Stimulated activated CD8-positive, alpha-beta memory T cell treated with anti-CD3 and anti-CD28 coated beads, Interleukin-15, amount 100 ng/mL, for 48 hours (primary cell): Measurements from ENCODE around the gene LLGL1.
A peak's percentile ranks its signal among the peaks of the same experiment; 100 is the strongest.

Experiments used
- DNase-seq, 2 donors: peaks; one replicate each; pipeline ENCODE4 v3.0.0-alpha.2; 2020; ENCODE audit warnings: low read depth in 2 of 2

Gene LLGL1

DNA sequence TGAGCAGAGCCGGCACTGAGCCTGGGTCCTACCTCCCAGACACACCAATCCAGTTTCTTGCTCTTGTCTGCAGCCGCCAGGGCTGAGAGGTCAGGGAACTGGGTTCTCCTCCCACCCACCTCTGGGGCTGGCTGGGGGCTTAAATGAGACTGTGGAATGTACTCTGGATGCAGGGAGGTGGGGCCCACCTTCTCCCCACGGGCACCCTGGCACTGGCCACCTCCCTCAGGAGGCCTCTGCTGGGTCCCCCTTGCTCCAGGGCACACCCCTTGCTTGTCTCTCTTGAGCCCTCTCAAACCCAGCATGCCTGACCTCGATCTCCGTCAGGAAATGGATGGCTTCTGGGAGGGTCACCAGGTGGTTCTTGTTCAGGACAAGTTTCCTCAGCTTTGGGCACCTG is 26.7 kb downstream of the LLGL1 start:
- DNase-seq: no peak

GRCh38 chr17:18253187-18253884 is 27.9 kb downstream of the LLGL1 start:
- DNase-seq: no peak

- no peak for DNase-seq
Observed at GRCh38 chr17:18253947-18254821, 28.7 kb downstream of the LLGL1 start.

- DNase-seq: no peak
Observed at GRCh38 chr17:18254888-18255649, 29.6 kb downstream of the LLGL1 start.

DNA sequence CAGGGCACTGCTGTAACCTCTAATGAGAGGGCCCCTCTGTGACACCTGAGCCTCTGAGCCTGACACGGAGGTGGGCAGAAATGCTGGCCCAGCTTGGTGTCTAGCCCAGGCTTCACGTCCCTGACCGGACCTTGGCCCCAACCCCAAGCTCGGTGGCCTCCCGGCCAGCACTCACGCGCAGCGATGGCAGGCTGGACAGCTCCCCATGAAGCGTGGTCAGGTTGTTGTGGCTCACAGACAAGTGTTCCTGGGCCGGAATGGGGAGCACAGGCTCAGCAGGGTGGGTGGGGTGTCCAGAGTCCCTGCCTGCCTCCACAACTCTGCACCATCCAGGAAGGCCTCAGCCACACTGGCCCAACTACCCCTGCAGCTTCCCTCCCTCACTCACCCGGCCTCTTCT is 30.9 kb downstream of the LLGL1 start:
- no peak for DNase-seq

- no peak for DNase-seq
Observed at GRCh38 chr17:18256776-18257175, 31.3 kb downstream of the LLGL1 start.

DNA sequence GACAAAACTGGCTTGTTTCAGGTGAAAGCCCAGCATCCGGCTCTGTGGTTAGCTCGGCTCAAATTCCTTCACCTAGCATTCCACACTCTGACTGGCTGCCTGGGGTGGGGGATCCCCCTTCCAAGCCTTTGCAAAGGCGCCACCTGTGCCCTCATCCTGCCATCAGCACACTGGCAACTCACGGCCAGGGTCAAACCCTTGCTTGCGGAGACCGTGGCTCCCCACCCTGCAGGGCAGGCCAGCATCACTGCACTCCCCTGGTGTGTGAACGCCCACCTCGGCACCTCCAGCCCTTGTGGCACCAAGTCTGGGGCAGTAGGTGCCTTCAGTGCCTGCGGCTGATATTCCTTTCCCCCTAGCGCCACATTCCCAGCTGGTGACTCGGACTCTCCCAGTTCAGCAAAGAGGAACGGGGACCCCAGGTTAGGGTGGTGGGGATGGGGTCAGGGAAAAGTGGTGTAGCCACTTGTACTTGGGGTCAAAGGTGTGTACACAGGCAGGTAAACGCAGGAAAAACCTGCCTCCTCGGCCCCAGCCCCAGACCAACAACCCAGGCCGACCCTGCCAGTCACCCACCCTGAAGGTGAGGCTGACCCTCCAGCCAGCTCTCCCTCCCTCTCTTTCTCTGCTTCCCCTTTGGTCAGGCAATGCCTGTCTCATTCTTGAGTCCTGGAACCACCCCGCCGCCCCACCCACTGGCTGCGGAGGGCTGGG is 32.0 kb downstream of the LLGL1 start:
- no peak for DNase-seq

DNA sequence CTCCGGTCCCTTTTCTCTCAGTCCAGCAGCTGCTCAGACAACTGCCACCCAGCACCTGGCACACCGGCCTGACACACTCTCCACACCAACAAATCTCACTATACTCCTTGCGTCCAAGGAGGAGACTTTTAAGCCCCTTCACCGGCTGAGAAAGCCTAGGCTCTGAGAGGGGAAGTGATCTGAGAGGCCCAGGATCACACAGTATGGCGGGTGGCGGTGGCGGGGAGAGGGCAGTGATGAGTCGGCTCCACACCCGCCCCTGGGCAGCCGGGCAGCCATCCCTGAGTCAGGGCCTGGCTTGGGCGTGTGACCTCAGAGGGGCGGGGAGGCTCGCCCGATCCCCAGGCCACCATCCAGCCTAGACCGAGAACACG is 32.5 kb downstream of the LLGL1 start:
- DNase-seq: peak; percentile 25 to 37

GRCh38 chr17:18258356-18259038 is 33.1 kb downstream of the LLGL1 start, which contains the start of gene FLII:
Gene FLII (minus strand): TSS chr17:18258738. CDS start chr17:18258690, 48 bp downstream.
- DNase-seq: peak in 1 of 2 donors; percentile 31

DNA sequence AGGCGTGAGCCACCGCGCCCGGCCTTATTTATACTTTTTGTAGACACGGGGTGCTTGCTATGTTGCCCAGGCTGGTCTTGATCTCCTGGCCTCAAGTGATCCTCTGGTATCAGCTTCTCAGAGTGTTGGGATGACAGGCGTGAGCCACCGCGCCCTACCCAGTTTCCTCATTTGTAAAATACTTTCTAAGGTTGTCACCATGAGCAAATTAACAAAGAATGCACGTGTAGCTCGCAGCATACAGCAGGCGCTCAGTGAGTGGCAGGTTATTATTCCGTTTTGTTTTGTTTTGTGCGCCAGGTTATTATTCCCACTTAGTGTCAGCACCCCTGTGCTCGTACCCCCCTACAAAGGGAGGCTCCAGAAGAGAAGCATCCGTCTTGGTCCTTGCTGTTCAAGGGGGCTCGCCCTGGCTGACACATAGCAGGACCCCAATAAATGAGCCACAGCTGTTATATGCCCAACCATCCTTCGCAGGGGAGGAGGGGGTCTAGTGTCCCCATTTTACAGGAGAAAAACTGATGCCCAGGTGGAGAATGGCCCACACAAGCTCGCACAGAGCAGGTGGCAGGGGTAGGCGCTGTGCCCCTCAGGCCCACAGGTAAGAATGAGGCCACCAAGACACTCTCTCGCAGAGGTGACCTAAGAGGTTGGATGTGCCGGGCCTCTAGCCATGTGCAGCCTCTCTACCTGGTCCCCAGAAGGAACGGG is 34.3 kb downstream of the LLGL1 start:
- no peak for DNase-seq

- peak; percentile 91 to 93 for DNase-seq
Observed at GRCh38 chr17:18260332-18261145, 35.1 kb downstream of the LLGL1 start, which contains the start of gene MIEF2. Gene MIEF2 (plus strand): TSS chr17:18260662. CDS start chr17:18262721, 2,059 bp downstream.

- DNase-seq: peak in 1 of 2 donors; percentile 28
Observed at GRCh38 chr17:18261146-18261515, 35.7 kb downstream of the LLGL1 start.

DNA sequence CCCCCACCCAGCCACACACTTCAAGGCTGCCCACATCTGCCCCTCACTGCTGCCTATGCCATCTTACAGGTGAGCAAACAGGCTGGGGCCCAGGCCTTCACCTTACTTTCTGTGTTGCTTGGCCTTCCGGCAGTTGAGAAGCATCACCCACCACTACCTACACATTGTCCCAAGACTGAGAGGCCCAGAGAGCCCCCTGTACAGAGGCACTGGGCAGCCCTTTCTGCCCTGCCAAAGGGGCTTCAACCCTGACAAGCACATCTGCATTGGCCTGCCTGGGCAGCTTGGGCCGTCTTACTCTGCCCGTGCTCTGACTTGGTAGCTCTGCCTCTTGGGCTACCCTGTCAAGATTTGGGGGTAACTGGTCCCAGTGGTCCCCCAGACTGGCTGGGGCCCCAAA is 36.2 kb downstream of the LLGL1 start:
- DNase-seq: no peak

GRCh38 chr17:18262111-18262510 is 36.7 kb downstream of the LLGL1 start:
- no peak for DNase-seq

DNA sequence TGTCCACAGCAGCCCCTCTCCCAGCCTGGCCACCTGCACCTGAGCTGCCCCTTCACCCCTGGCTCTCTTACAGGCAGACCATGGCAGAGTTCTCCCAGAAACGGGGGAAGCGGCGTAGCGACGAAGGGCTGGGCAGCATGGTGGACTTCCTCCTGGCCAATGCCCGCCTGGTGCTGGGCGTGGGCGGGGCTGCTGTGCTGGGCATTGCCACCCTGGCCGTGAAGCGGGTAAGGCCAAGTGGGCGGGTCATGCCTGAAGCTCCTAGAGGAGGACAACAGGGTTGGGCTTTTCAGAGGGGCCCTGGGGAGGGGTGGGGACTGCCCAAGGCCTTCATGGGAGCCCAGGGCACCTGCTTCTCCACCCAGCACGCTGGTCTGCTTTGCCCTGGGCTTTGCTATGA is 37.2 kb downstream of the LLGL1 start:
- DNase-seq: no peak

DNA sequence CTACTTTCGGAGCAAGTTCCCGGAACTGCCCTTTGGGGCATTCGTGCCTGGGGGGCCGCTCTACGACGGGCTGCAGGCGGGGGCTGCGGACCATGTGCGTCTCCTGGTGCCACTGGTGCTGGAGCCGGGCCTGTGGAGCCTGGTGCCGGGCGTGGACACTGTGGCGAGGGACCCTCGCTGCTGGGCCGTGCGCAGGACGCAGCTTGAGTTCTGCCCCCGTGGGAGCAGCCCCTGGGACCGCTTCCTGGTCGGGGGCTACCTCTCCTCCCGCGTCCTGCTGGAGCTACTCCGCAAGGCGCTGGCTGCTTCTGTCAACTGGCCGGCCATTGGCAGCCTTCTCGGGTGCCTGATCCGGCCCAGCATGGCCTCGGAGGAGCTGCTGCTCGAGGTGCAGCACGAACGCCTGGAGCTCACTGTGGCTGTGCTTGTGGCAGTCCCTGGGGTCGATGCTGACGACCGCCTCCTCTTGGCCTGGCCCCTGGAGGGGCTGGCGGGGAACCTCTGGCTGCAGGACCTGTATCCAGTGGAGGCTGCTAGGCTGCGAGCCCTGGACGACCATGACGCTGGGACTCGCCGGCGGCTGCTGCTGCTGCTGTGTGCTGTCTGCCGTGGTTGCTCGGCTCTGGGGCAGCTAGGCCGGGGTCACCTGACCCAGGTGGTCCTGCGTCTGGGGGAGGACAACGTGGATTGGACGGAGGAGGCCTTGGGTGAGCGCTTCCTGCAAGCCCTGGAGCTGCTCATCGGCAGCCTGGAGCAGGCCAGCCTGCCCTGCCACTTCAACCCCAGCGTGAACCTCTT is 38.6 kb downstream of the LLGL1 start:
- DNase-seq: no peak

DNA sequence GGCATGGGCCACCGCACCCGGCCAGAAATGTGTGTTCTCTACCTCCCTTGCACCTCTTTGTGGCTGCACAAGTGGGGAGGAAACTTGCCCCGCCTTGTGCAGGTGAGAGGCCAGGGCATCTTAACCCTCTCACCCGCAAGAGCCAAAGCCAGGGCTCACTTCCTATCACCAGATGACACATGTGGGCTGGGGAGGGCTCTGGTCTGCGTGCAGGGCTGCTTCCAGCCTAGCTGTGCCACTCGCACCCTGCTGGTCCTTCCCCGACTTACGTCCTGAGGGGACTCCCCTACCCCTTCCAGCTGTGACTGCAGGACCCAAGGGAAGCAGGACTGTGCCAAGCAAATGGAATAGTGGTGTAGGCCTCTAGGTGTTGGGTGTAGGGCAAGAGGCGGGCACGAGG is 41.9 kb downstream of the LLGL1 start:
- no peak for DNase-seq

GRCh38 chr17:18267927-18268711 is 42.7 kb downstream of the LLGL1 start:
- DNase-seq: no peak
